ENCODE measurements around the gene SNED1. TPM values are rescaled to one million over a fixed set of nuclear protein-coding genes. Genes with fewer than 3 reads are reported as not detected.

Gene SNED1
- total RNA-seq, 2 experiments from 2014 or later = 2.8 to 13.6 TPM

- ChIA-PET POLR2A (interaction anchor here (0.6 to 1.5 kb wide), 3 partner anchors 28 to 32 kb away, joined by 3 to 4 read pairs (median 3); no protein-coding TSS in a partner anchor), CTCF (ENCODE audit: unreplicated experiment) (no interaction called here)
- Histone ChIP-seq H3K4me3 (ENCODE audit: low read depth, low read length, poor library complexity, severe bottlenecking) (no peak overlapping the region), H3K79me2 (ENCODE audit: insufficient read depth, low read depth, low read length) (no peaks in the 10 kb centered on the region), H2AFZ (ENCODE audit: low read length) (no peak overlapping the region), H3K9me2 (ENCODE audit: insufficient read depth, low read length) (no peaks in the 10 kb centered on the region), H4K20me1 (ENCODE audit: insufficient read depth, low read length) (no peaks in the 10 kb centered on the region), H3K4me1 (ENCODE audit: insufficient read depth, low read length, poor library complexity, severe bottlenecking) (no peaks in the 10 kb centered on the region), H3K27ac (ENCODE audit: low read depth, low read length, poor library complexity, severe bottlenecking) (no peak overlapping the region), H3K4me2 (ENCODE audit: low read length) (no peak overlapping the region), H3K36me3 (ENCODE audit: insufficient read depth, low read length) (no peaks in the 10 kb centered on the region), H3K9me3 (ENCODE audit: low read length) (peaks cover 7% of the 10 kb centered on the region; the same call in 1 of the 2 replicates)
- TF ChIP-seq CTCF (conservative IDR thresholded peaks at IDR 0.05; ENCODE audit: low read length) (no peak), EZH2phosphoT487 (IDR thresholded peaks at IDR 0.05; ENCODE audit: borderline replicate concordance, low read depth, low read length) (no peak)
- BruUV-seq (replicated peaks) = no TSS peak
- intact Hi-C loops (cut with micrococcal nuclease; ENCODE audit: unreplicated experiment) = no loop called here
- DNase-seq (ENCODE audit: low spot score) = no peak
These were observed 19.0 kb downstream of the SNED1 start for GRCh38 chr2:241017228-241017940.

- Histone ChIP-seq H3K4me1 (ENCODE audit: insufficient read depth, low read length, poor library complexity, severe bottlenecking) (no peaks in the 10 kb centered on the region), H4K20me1 (ENCODE audit: insufficient read depth, low read length) (no peaks in the 10 kb centered on the region), H3K9me3 (ENCODE audit: low read length) (peaks cover 7% of the 10 kb centered on the region; the same call in 1 of the 2 replicates), H2AFZ (ENCODE audit: low read length) (no peak overlapping the region), H3K4me3 (ENCODE audit: low read depth, low read length, poor library complexity, severe bottlenecking) (no peak overlapping the region), H3K36me3 (ENCODE audit: insufficient read depth, low read length) (no peaks in the 10 kb centered on the region), H3K4me2 (ENCODE audit: low read length) (no peak overlapping the region), H3K79me2 (ENCODE audit: insufficient read depth, low read depth, low read length) (no peaks in the 10 kb centered on the region), H3K27ac (ENCODE audit: low read depth, low read length, poor library complexity, severe bottlenecking) (no peak overlapping the region), H3K9me2 (ENCODE audit: insufficient read depth, low read length) (no peaks in the 10 kb centered on the region)
- no TSS peak for BruUV-seq (replicated peaks)
- POLR2A ChIA-PET = interaction anchor here (0.6 to 1.5 kb wide), 2 partner anchors 28 to 31 kb away, joined by 3 to 4 read pairs; no protein-coding TSS in a partner anchor
- TF ChIP-seq CTCF (conservative IDR thresholded peaks at IDR 0.05; ENCODE audit: low read length) (no peak), EZH2phosphoT487 (IDR thresholded peaks at IDR 0.05; ENCODE audit: borderline replicate concordance, low read depth, low read length) (no peak)
- no peak for DNase-seq (ENCODE audit: low spot score)
- intact Hi-C loops (cut with micrococcal nuclease; ENCODE audit: unreplicated experiment) = no loop called here
- CTCF ChIA-PET (ENCODE audit: unreplicated experiment) = no interaction called here
These were observed 19.9 kb downstream of the SNED1 start for GRCh38 chr2:241018051-241018891.

Data from OCI-LY7 (cell line).